Breast epithelium (tissue), 4 donors: ENCODE data around the gene OSTM1. TPM values are rescaled to one million over a fixed set of nuclear protein-coding genes. Genes with fewer than 3 reads are reported as not detected.
A peak's percentile ranks its signal among the peaks of the same experiment; 100 is the strongest.

Experiments used
- DNase-seq, 2 donors: peaks; one replicate each; pipeline ENCODE4 v3.0.0-alpha.2; 2019; ENCODE audit warnings: low spot score in 2 of 2
- H3K27ac ChIP-seq, 2 donors: fragments of 200-600 bp; sonication (generic) in 1 of 2; one replicate each; pipeline ENCODE4 v1.5.1; 2016 to 2019; ENCODE audit warnings: mild to moderate bottlenecking in 1 of 2
- H3K27me3 ChIP-seq, 2 donors: fragments of 200-600 bp; sonication (generic) in 1 of 2; one replicate each; pipeline versions ENCODE4 v1.5.1 to v1.6.0; 2017 to 2019; ENCODE audit warnings: control low read depth in 1 of 2, mild to moderate bottlenecking in 1 of 2
- H3K36me3 ChIP-seq: fragments of 200-600 bp; one replicate; pipeline ENCODE4 v1.5.1; 2019
- H3K4me1 ChIP-seq, 2 donors: fragments of 200-600 bp; sonication (generic); one replicate each; pipeline ENCODE4 v1.5.1; 2016 to 2019; ENCODE audit warnings: control low read depth in 1 of 2
- H3K4me3 ChIP-seq, 3 donors: fragments of 200-600 bp; sonication (generic); 1 replicate in 2 of 3; 2 replicates in 1 of 3; pipeline ENCODE4 v1.5.1; 2016 to 2019; ENCODE audit warnings: mild to moderate bottlenecking in 3 of 3, moderate library complexity in 2 of 3
- H3K9me3 ChIP-seq, 2 donors: fragments of 200-600 bp; sonication (generic) in 1 of 2; one replicate each; pipeline ENCODE4 v1.5.1; 2016 to 2019; ENCODE audit warnings: control low read depth in 1 of 2
- POLR2A ChIP-seq: fragments of 450-650 bp; IDR thresholded peaks from one replicate; pipeline ENCODE4 v1.6.1; 2016; ENCODE audit warnings: antibody characterized with exemption, mild to moderate bottlenecking, moderate library complexity
- POLR2AphosphoS5 ChIP-seq, 3 donors: sonication (generic); formaldehyde crosslinking; IDR thresholded peaks; one replicate each; pipeline ENCODE4 v1.6.1; 2017; ENCODE audit warnings: antibody characterized with exemption in 3 of 3
- intact Hi-C: fragments of 100-400 bp; cut with DNase I; formaldehyde crosslinking; loops from one replicate; pipeline ENCODE4 v1.15.1; 2023; ENCODE audit warnings: low total_unique reads
- total RNA-seq, 3 donors: library from RNA; depleted of rRNA; stranded (reverse); fragments of >200 nt; gene quantifications; one replicate each; pipeline ENCODE4 v1.1.0, GENCODE V29; 2016
- TF ChIP-seq, protein P1 (sequence below), 3 donors: fragments of 450-650 bp; IDR thresholded peaks; one replicate each; pipeline ENCODE4 v1.5.1; 2016 to 2017; ENCODE audit warnings: antibody characterized with exemption in 3 of 3, mild to moderate bottlenecking in 3 of 3, moderate library complexity in 3 of 3

The OSTM1 gene
- total RNA-seq, 3 donors from 2014 or later: 27.1 to 75.2 (median 36.7) TPM

DNA sequence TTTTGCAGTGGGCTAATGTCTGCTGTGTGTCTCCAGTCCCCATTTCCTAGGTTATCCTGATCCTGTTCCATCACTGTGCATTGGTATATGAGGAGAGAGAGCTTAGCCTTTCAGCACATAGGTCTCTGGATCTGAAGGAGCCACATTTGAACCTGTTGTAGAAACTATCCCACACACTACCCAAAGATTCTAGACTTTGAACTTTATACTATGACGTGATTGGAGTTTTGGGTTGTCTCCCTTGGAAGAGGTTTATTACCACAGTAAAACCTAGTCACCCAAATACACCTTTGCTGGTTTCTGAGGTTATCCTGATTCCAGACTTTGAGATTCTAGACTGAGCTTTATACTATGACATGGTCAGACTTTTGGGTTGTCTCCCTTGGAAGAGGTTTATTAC, 8.0 kb upstream of the OSTM1 start:
- TF ChIP-seq POLR2AphosphoS5 (IDR thresholded peaks at IDR 0.05) (no peak), POLR2A (no peak)
- Histone ChIP-seq H3K4me3 (no peak overlapping the region), H3K36me3 (no peaks in the 10 kb centered on the region), H3K4me1 (no peaks in the 10 kb centered on the region), H3K9me3 (no peaks in the 10 kb centered on the region), H3K27ac (no peak overlapping the region), H3K27me3 (no peaks in the 10 kb centered on the region)
- intact Hi-C loops: no loop called here
- no peak for DNase-seq

- Histone ChIP-seq H3K27ac (no peak overlapping the region), H3K27me3 (no peaks in the 10 kb centered on the region), H3K9me3 (no peaks in the 10 kb centered on the region), H3K4me1 (no peaks in the 10 kb centered on the region), H3K36me3 (no peaks in the 10 kb centered on the region), H3K4me3 (no peak overlapping the region)
- no peak for DNase-seq
- no peak for TF ChIP-seq POLR2AphosphoS5 (IDR thresholded peaks at IDR 0.05)
- TF ChIP-seq, protein P1, sequence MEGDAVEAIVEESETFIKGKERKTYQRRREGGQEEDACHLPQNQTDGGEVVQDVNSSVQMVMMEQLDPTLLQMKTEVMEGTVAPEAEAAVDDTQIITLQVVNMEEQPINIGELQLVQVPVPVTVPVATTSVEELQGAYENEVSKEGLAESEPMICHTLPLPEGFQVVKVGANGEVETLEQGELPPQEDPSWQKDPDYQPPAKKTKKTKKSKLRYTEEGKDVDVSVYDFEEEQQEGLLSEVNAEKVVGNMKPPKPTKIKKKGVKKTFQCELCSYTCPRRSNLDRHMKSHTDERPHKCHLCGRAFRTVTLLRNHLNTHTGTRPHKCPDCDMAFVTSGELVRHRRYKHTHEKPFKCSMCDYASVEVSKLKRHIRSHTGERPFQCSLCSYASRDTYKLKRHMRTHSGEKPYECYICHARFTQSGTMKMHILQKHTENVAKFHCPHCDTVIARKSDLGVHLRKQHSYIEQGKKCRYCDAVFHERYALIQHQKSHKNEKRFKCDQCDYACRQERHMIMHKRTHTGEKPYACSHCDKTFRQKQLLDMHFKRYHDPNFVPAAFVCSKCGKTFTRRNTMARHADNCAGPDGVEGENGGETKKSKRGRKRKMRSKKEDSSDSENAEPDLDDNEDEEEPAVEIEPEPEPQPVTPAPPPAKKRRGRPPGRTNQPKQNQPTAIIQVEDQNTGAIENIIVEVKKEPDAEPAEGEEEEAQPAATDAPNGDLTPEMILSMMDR (IDR thresholded peaks at IDR 0.05): no peak
- no peak for TF ChIP-seq POLR2A
- intact Hi-C loops: no loop called here
These were observed 5.7 kb upstream of the OSTM1 start for GRCh38 chr6:108080010-108080780.

DNA sequence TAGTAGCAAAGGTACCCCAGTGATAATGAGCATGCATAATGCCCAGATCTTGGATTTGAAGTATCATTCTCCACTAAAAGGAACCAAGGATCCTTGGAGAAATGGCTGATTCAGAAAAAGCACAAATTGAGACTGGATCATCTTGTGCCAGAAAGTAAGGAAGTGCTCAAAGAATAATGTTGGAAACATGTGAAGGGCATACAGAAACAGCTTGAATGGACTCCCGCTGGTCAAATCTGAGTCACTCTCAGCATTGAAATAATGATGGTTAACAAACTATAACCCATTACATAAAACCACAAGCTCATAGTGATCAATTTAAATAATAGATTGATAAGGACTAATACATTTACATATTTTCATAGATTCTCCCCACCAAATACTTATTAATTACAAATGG, 3.6 kb upstream of the OSTM1 start:
- no peak overlapping the region for H3K27ac ChIP-seq
- intact Hi-C loops: no loop called here
- no peaks in the 10 kb centered on the region for H3K9me3 ChIP-seq
- no peaks in the 10 kb centered on the region for H3K27me3 ChIP-seq
- H3K36me3 ChIP-seq: no peaks in the 10 kb centered on the region
- TF ChIP-seq, protein P1 (IDR thresholded peaks at IDR 0.05): no peak
- no peak for TF ChIP-seq POLR2A
- no peak for TF ChIP-seq POLR2AphosphoS5 (IDR thresholded peaks at IDR 0.05)
- DNase-seq: no peak
- peaks cover 0 to 7% of the 10 kb centered on the region in 2 donors for H3K4me1 ChIP-seq
- H3K4me3 ChIP-seq: no peak overlapping the region

- Histone ChIP-seq H3K4me3 (peak overlapping the region; percentile 95 to 100 (median 97)), H3K4me1 (peaks cover 0 to 8% of the 10 kb centered on the region in 2 donors), H3K27ac (peak overlapping the region; percentile 85 to 92), H3K36me3 (no peaks in the 10 kb centered on the region), H3K9me3 (no peaks in the 10 kb centered on the region), H3K27me3 (no peaks in the 10 kb centered on the region)
- intact Hi-C loops: no loop called here
- TF ChIP-seq POLR2A: no peak
- TF ChIP-seq, protein P1 (IDR thresholded peaks at IDR 0.05): no peak
- no peak for TF ChIP-seq POLR2AphosphoS5 (IDR thresholded peaks at IDR 0.05)
- no peak for DNase-seq
These were observed 533 bp downstream of the OSTM1 start for GRCh38 chr6:108074057-108074358.

DNA sequence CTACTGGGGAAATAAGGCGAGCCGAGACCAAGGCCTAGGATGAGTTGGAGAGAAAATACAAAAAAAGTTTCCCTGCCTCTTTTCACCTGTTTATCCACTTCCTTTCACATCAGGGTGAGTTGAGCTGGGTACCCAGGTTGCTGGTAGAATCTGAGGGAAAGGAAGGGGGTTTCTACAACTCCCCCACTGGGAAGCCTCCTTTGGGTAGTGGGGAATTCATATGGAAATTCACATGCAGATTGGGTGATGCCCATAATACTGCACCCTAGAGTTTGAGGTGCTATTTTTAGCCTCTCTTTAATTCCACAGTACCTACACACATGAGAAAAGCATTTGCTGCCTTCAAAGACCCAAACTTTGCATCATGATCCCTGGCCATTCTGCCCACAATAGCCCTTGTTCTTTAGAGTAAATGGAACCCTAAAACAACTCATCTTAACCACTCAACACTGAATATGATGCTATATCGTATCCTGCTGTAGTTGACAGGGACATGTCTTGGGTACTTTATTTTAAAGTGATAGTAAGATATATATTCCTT, 2.7 kb downstream of the OSTM1 start:
- no peaks in the 10 kb centered on the region for H3K27me3 ChIP-seq
- peaks cover 0 to 8% of the 10 kb centered on the region in 2 donors for H3K4me1 ChIP-seq
- DNase-seq: no peak
- intact Hi-C loops: no loop called here
- no peaks in the 10 kb centered on the region for H3K9me3 ChIP-seq
- no peak overlapping the region for H3K27ac ChIP-seq
- no peak overlapping the region for H3K4me3 ChIP-seq
- TF ChIP-seq POLR2A (no peak), POLR2AphosphoS5 (IDR thresholded peaks at IDR 0.05) (no peak)
- TF ChIP-seq, protein P1 (IDR thresholded peaks at IDR 0.05): no peak
- H3K36me3 ChIP-seq: no peaks in the 10 kb centered on the region
